Glutamatergic neuron (in vitro differentiated cells): Measurements from ENCODE around the gene ADGRA3. TPM values are rescaled to one million over a fixed set of nuclear protein-coding genes. Genes with fewer than 3 reads are reported as not detected.

Experiments
- DNase-seq: peaks from one replicate; pipeline ENCODE4 v3.0.0; 2022
- H3K27ac Mint-ChIP-seq: one replicate; pipeline ENCODE4 v1.8.0; 2020; ENCODE audit warnings: mild to moderate bottlenecking, mixed read lengths, inconsistent platforms; ENCODE audit not compliant: unreplicated experiment
- H3K27me3 Mint-ChIP-seq: one replicate; pipeline ENCODE4 v1.8.0; 2020; ENCODE audit warnings: mild to moderate bottlenecking, moderate library complexity, mixed read lengths, inconsistent platforms; ENCODE audit not compliant: unreplicated experiment
- H3K36me3 Mint-ChIP-seq: one replicate; pipeline ENCODE4 v1.8.0; 2020; ENCODE audit warnings: mild to moderate bottlenecking, mixed read lengths, inconsistent platforms; ENCODE audit not compliant: unreplicated experiment
- H3K4me1 Mint-ChIP-seq: one replicate; pipeline ENCODE4 v1.8.0; 2020; ENCODE audit warnings: mild to moderate bottlenecking, low read depth, mixed read lengths, inconsistent platforms; ENCODE audit not compliant: unreplicated experiment
- H3K4me3 Mint-ChIP-seq: one replicate; pipeline ENCODE4 v1.8.0; 2020; ENCODE audit warnings: mild to moderate bottlenecking, mixed read lengths, inconsistent platforms; ENCODE audit not compliant: unreplicated experiment
- H3K9me3 Mint-ChIP-seq: one replicate; pipeline ENCODE4 v1.8.0; 2020; ENCODE audit warnings: mild to moderate bottlenecking, moderate library complexity, mixed read lengths, inconsistent platforms; ENCODE audit not compliant: unreplicated experiment
- total RNA-seq: library from RNA; stranded (reverse); fragmentation: NEBNext Ultra II Directional; extraction: Animal tissue kit (Norgen Biotek cat#: 25700); gene quantifications from one replicate; pipeline ENCODE4 v1.2.1, GENCODE V29; 2021; ENCODE audit not compliant: unreplicated experiment
- TF ChIP-seq, protein P1 (sequence below): fragments of 200-600 bp; sonication (generic); IDR thresholded peaks from one replicate; pipeline ENCODE4 v1.5.0; 2021; ENCODE audit not compliant: partially characterized antibody, unreplicated experiment

Gene ADGRA3
- total RNA-seq, 1 donor from 2014 or later, result 76.2 TPM

GRCh38 chr4:22471999-22472461 lies 43.8 kb downstream of the ADGRA3 start:
- H3K27me3 Mint-ChIP-seq, result no peaks in the 10 kb centered on the region
- H3K4me3 Mint-ChIP-seq, result no peak overlapping the region
- H3K4me1 Mint-ChIP-seq, result no peaks in the 10 kb centered on the region
- H3K9me3 Mint-ChIP-seq, result peaks cover 2% of the 10 kb centered on the region
- H3K27ac Mint-ChIP-seq, result no peak overlapping the region
- H3K36me3 Mint-ChIP-seq, result peaks cover 5% of the 10 kb centered on the region
- DNase-seq, result no peak
- TF ChIP-seq, protein P1, sequence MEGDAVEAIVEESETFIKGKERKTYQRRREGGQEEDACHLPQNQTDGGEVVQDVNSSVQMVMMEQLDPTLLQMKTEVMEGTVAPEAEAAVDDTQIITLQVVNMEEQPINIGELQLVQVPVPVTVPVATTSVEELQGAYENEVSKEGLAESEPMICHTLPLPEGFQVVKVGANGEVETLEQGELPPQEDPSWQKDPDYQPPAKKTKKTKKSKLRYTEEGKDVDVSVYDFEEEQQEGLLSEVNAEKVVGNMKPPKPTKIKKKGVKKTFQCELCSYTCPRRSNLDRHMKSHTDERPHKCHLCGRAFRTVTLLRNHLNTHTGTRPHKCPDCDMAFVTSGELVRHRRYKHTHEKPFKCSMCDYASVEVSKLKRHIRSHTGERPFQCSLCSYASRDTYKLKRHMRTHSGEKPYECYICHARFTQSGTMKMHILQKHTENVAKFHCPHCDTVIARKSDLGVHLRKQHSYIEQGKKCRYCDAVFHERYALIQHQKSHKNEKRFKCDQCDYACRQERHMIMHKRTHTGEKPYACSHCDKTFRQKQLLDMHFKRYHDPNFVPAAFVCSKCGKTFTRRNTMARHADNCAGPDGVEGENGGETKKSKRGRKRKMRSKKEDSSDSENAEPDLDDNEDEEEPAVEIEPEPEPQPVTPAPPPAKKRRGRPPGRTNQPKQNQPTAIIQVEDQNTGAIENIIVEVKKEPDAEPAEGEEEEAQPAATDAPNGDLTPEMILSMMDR, result no peak

GRCh38 chr4:22471419-22471818 lies 44.4 kb downstream of the ADGRA3 start:
- no peak overlapping the region for H3K4me3 Mint-ChIP-seq

DNA sequence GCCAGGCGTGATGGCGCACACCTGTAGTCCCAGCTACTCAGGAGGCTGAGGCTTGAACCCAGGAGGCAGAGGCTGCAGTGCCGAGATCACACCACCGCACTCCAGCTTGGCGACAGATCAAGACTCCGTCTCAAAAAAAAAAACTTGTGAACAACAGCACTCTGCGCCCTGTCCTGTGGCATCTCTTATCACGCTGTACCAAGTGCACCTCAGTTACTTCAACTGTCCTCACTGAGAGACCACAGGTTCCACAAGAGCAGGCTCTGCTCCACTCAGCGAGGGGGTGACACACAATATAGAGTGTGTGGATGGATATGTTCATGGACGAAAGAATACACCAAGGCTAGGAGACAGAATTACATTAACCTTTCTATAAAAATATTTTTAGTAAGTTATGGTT lies 49.3 kb downstream of the ADGRA3 start:
- H3K4me1 Mint-ChIP-seq, result peaks cover 6% of the 10 kb centered on the region
- peaks cover 1% of the 10 kb centered on the region for H3K27me3 Mint-ChIP-seq
- TF ChIP-seq, protein P1, result no peak
- H3K4me3 Mint-ChIP-seq, result no peak overlapping the region
- no peak for DNase-seq
- peaks cover 5% of the 10 kb centered on the region for H3K36me3 Mint-ChIP-seq
- no peak overlapping the region for H3K27ac Mint-ChIP-seq
- H3K9me3 Mint-ChIP-seq, result peaks cover 7% of the 10 kb centered on the region

More at GRCh38 chr4:22471419-22471818, 44.4 kb downstream of the ADGRA3 start:
- H3K36me3 Mint-ChIP-seq, result peaks cover 5% of the 10 kb centered on the region
- peaks cover 2% of the 10 kb centered on the region for H3K9me3 Mint-ChIP-seq
- no peaks in the 10 kb centered on the region for H3K4me1 Mint-ChIP-seq
- no peak for DNase-seq
- TF ChIP-seq, protein P1, result no peak
- peaks cover 1% of the 10 kb centered on the region for H3K27me3 Mint-ChIP-seq
- no peak overlapping the region for H3K27ac Mint-ChIP-seq

DNA sequence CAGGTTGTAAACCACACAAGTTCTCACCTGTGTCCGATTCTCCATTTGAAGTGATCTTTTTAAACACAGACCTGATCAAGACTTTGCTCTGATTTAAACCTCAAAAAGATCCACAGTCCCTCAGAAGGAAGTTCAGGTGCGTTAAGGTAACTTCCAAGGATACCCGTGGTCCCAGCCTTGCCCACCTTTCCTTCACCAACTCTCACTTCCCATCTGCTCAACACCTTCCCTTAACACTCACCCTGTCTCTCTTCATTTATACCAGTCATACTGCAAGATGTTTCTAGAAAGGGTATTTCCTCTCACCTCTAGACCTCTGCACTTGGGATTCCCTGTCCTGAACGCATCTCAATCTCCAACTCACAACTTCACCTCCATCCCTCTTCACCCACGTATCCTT lies 49.9 kb downstream of the ADGRA3 start:
- Mint-ChIP-seq H3K27me3 (peaks cover 1% of the 10 kb centered on the region), H3K27ac (no peak overlapping the region), H3K9me3 (peaks cover 7% of the 10 kb centered on the region), H3K4me3 (no peak overlapping the region), H3K36me3 (peaks cover 5% of the 10 kb centered on the region), H3K4me1 (peaks cover 6% of the 10 kb centered on the region)
- no peak for DNase-seq
- TF ChIP-seq, protein P1, result no peak

GRCh38 chr4:22465349-22465748 lies 50.5 kb downstream of the ADGRA3 start:
- Mint-ChIP-seq H3K4me3 (no peak overlapping the region), H3K4me1 (peaks cover 6% of the 10 kb centered on the region), H3K9me3 (peaks cover 7% of the 10 kb centered on the region), H3K27me3 (peaks cover 1% of the 10 kb centered on the region), H3K27ac (no peak overlapping the region), H3K36me3 (peaks cover 5% of the 10 kb centered on the region)
- no peak for DNase-seq
- TF ChIP-seq, protein P1, result no peak
